Measurements from ENCODE around the gene SLC47A2.

GRCh38 chr17:19708431-19709175 is 7.8 kb downstream of the SLC47A2 start:
- TF ChIP-seq CTCF (IDR thresholded peaks at IDR 0.05): no peak
- TF ChIP-seq POLR2A (IDR thresholded peaks at IDR 0.05): no peak
